HepG2 (cell line): Measurements from ENCODE around the gene SERPIND1. TPM values are rescaled to one million over a fixed set of nuclear protein-coding genes. Genes with fewer than 3 reads are reported as not detected.

Experiments
- CEBPB ChIP-seq: IDR thresholded peaks from 2 replicates; pipeline ENCODE4 v1.6.1; 2011; ENCODE audit warnings: low read depth, low read length, improper control_type of control experiment, borderline replicate concordance
- DPF2 ChIP-seq: sonication (generic); formaldehyde crosslinking; IDR thresholded peaks from 2 replicates; pipeline ENCODE4 v1.4.0; 2020; ENCODE audit warnings: mild to moderate bottlenecking, low read depth, missing genetic modification reagents, borderline replicate concordance
- JUN ChIP-seq: sonication (generic); formaldehyde crosslinking; IDR thresholded peaks from 2 replicates; pipeline ENCODE4 v1.4.0; 2020; ENCODE audit warnings: mild to moderate bottlenecking, missing genetic modification reagents
- MED13 ChIP-seq: sonication (generic); formaldehyde crosslinking; IDR thresholded peaks from 2 replicates; pipeline ENCODE4 v1.5.0; 2020; ENCODE audit warnings: missing genetic modification reagents
- RFX1 ChIP-seq: fragments of 450-650 bp; IDR thresholded peaks from 2 replicates; pipeline ENCODE4 v1.6.1; 2017
- RORA ChIP-seq: sonication (generic); formaldehyde crosslinking; IDR thresholded peaks from 2 replicates; pipeline ENCODE4 v1.5.0; 2020; ENCODE audit warnings: mild to moderate bottlenecking, missing genetic modification reagents, moderate library complexity
- SIX4 ChIP-seq: sonication (generic); formaldehyde crosslinking; IDR thresholded peaks from 2 replicates; pipeline ENCODE4 v1.4.0; 2020; ENCODE audit warnings: missing genetic modification reagents
- YEATS4 ChIP-seq: sonication (generic); formaldehyde crosslinking; IDR thresholded peaks from 2 replicates; pipeline ENCODE4 v1.4.0; 2020; ENCODE audit warnings: missing genetic modification reagents, borderline replicate concordance
- ZNF772 ChIP-seq: sonication (generic); formaldehyde crosslinking; IDR thresholded peaks from 2 replicates; pipeline ENCODE4 v1.5.0; 2020; ENCODE audit warnings: mild to moderate bottlenecking, missing genetic modification reagents
- ZSCAN20 ChIP-seq: sonication (generic); formaldehyde crosslinking; IDR thresholded peaks from 2 replicates; pipeline ENCODE4 v1.4.0; 2020; ENCODE audit warnings: missing genetic modification reagents, mild to moderate bottlenecking, borderline replicate concordance
- ZSCAN31 ChIP-seq: sonication (generic); formaldehyde crosslinking; IDR thresholded peaks from 2 replicates; pipeline ENCODE4 v1.5.0; 2020; ENCODE audit warnings: low read depth, mild to moderate bottlenecking, missing genetic modification reagents
- polyA plus RNA-seq, 8 experiments: library from polyadenylated mRNA; depleted of rRNA in 3 of 8; stranded (reverse) in 7 of 8; unstranded in 1 of 8; fragments of >200 nt; fragmentation: Illumina TruSeq in 4 of 8; extraction: Trizol in 4 of 8; gene quantifications; 2 replicates each; pipeline versions ENCODE4 v1.2.1 to v1.2.3, GENCODE V29; 2011 to 2016; ENCODE audit warnings: low read depth in 4 of 8, missing spikeins in 1 of 8, mixed read lengths in 1 of 8; ENCODE audit not compliant: insufficient read depth in 1 of 8
- total RNA-seq, 5 experiments: library from RNA; depleted of rRNA; stranded (reverse); fragments of >200 nt; fragmentation: Illumina TruSeq; extraction: Trizol; gene quantifications; 2 replicates each; pipeline ENCODE4 v1.2.3, GENCODE V29; 2016; ENCODE audit warnings: low read depth in 1 of 5
- TF ChIP-seq, protein P1 (sequence below): sonication (generic); formaldehyde crosslinking; IDR thresholded peaks from 2 replicates; pipeline ENCODE4 v1.4.0; 2020; ENCODE audit warnings: missing genetic modification reagents
- TF ChIP-seq, protein P2 (sequence below): IDR thresholded peaks from 2 replicates; pipeline ENCODE4 v1.4.0; 2020; ENCODE audit warnings: mild to moderate bottlenecking, missing genetic modification reagents
- TF ChIP-seq, protein P3 (sequence below): sonication (generic); formaldehyde crosslinking; IDR thresholded peaks from 2 replicates; pipeline ENCODE4 v1.4.0; 2020; ENCODE audit warnings: mild to moderate bottlenecking, missing genetic modification reagents, borderline replicate concordance
- TF ChIP-seq, protein P4 (sequence below): sonication (generic); formaldehyde crosslinking; IDR thresholded peaks from 2 replicates; pipeline ENCODE4 v1.4.0; 2020; ENCODE audit warnings: mild to moderate bottlenecking, missing genetic modification reagents

The SERPIND1 gene
- total and polyA plus RNA-seq, 2 of the 13 experiments (the other 11 are each of a cell fraction or from before 2014, with no cell fraction given), result 111 to 350 TPM

DNA sequence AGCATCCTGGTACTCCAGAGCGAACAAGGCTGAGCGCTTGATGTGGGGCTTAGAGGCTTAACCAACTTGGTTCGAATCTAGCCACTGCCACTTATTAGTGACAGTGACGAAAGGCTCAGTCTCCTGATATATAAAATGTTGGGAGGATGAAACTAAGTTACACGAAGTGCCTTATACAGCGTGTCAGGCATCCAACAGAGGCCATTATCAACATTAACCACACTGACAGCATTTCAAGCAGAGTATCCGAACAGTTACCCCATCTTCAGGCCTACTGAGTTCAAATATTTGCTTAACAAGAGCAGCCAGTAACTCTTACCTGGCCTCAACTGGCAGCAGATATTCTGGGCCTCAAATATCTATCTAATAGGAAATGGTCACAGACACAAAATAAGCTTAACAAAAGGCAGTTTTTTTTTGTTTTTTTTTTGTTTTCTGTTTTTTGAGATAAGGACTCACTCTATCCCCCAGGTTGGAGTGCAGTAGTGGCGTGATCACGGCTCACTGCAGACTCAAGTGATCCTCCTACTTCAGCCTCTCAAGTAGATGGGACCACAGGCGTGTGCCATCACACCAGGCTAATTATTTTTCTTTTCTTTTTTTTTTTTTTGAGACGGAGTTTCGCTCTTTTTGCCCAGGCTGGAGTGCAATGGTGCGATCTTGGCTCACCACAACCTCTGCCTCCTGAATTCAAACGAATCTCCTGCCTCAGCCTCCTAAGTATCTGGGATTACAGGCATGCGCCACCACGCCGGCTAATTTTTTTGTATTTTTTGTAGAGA lies 2.9 kb downstream of the SERPIND1 start (continued):
- TF ChIP-seq, protein P1, sequence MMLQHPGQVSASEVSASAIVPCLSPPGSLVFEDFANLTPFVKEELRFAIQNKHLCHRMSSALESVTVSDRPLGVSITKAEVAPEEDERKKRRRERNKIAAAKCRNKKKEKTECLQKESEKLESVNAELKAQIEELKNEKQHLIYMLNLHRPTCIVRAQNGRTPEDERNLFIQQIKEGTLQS (CRISPR knock-in tag), result no peak
- TF ChIP-seq CEBPB (peak; percentile 60; the same call in 1 of the 2 replicates), ZNF772 (no peak), YEATS4 (CRISPR knock-in tag) (no peak; the same call in 1 of the 2 replicates), ZSCAN31 (CRISPR knock-in tag) (no peak), SIX4 (CRISPR knock-in tag) (no peak), JUN (CRISPR knock-in tag) (no peak), RORA (CRISPR knock-in tag) (no peak), RFX1 (no peak), ZSCAN20 (CRISPR knock-in tag) (no peak; the same call in 1 of the 2 replicates), MED13 (CRISPR knock-in tag) (no peak), DPF2 (no peak)
- TF ChIP-seq, protein P2, sequence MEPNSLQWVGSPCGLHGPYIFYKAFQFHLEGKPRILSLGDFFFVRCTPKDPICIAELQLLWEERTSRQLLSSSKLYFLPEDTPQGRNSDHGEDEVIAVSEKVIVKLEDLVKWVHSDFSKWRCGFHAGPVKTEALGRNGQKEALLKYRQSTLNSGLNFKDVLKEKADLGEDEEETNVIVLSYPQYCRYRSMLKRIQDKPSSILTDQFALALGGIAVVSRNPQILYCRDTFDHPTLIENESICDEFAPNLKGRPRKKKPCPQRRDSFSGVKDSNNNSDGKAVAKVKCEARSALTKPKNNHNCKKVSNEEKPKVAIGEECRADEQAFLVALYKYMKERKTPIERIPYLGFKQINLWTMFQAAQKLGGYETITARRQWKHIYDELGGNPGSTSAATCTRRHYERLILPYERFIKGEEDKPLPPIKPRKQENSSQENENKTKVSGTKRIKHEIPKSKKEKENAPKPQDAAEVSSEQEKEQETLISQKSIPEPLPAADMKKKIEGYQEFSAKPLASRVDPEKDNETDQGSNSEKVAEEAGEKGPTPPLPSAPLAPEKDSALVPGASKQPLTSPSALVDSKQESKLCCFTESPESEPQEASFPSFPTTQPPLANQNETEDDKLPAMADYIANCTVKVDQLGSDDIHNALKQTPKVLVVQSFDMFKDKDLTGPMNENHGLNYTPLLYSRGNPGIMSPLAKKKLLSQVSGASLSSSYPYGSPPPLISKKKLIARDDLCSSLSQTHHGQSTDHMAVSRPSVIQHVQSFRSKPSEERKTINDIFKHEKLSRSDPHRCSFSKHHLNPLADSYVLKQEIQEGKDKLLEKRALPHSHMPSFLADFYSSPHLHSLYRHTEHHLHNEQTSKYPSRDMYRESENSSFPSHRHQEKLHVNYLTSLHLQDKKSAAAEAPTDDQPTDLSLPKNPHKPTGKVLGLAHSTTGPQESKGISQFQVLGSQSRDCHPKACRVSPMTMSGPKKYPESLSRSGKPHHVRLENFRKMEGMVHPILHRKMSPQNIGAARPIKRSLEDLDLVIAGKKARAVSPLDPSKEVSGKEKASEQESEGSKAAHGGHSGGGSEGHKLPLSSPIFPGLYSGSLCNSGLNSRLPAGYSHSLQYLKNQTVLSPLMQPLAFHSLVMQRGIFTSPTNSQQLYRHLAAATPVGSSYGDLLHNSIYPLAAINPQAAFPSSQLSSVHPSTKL (CRISPR knock-in tag), result peak; percentile 68
- TF ChIP-seq, protein P3, sequence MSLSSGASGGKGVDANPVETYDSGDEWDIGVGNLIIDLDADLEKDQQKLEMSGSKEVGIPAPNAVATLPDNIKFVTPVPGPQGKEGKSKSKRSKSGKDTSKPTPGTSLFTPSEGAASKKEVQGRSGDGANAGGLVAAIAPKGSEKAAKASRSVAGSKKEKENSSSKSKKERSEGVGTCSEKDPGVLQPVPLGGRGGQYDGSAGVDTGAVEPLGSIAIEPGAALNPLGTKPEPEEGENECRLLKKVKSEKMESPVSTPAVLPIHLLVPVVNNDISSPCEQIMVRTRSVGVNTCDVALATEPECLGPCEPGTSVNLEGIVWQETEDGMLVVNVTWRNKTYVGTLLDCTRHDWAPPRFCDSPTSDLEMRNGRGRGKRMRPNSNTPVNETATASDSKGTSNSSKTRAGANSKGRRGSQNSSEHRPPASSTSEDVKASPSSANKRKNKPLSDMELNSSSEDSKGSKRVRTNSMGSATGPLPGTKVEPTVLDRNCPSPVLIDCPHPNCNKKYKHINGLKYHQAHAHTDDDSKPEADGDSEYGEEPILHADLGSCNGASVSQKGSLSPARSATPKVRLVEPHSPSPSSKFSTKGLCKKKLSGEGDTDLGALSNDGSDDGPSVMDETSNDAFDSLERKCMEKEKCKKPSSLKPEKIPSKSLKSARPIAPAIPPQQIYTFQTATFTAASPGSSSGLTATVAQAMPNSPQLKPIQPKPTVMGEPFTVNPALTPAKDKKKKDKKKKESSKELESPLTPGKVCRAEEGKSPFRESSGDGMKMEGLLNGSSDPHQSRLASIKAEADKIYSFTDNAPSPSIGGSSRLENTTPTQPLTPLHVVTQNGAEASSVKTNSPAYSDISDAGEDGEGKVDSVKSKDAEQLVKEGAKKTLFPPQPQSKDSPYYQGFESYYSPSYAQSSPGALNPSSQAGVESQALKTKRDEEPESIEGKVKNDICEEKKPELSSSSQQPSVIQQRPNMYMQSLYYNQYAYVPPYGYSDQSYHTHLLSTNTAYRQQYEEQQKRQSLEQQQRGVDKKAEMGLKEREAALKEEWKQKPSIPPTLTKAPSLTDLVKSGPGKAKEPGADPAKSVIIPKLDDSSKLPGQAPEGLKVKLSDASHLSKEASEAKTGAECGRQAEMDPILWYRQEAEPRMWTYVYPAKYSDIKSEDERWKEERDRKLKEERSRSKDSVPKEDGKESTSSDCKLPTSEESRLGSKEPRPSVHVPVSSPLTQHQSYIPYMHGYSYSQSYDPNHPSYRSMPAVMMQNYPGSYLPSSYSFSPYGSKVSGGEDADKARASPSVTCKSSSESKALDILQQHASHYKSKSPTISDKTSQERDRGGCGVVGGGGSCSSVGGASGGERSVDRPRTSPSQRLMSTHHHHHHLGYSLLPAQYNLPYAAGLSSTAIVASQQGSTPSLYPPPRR (CRISPR knock-in tag), result no peak
- TF ChIP-seq, protein P4, sequence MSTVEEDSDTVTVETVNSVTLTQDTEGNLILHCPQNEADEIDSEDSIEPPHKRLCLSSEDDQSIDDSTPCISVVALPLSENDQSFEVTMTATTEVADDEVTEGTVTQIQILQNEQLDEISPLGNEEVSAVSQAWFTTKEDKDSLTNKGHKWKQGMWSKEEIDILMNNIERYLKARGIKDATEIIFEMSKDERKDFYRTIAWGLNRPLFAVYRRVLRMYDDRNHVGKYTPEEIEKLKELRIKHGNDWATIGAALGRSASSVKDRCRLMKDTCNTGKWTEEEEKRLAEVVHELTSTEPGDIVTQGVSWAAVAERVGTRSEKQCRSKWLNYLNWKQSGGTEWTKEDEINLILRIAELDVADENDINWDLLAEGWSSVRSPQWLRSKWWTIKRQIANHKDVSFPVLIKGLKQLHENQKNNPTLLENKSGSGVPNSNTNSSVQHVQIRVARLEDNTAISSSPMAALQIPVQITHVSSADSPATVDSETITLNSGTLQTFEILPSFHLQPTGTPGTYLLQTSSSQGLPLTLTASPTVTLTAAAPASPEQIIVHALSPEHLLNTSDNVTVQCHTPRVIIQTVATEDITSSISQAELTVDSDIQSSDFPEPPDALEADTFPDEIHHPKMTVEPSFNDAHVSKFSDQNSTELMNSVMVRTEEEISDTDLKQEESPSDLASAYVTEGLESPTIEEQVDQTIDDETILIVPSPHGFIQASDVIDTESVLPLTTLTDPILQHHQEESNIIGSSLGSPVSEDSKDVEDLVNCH, result no peak
